Activated CD4-positive, alpha-beta T cell treated with anti-CD3 and anti-CD28 coated beads, Interleukin-2, amount 50 U/mL, for 4 hours (primary cell): Measurements from ENCODE around the gene CYP11A1.

Experiments
- DNase-seq, 2 experiments: peaks; one replicate each; pipeline ENCODE4 v3.0.0-alpha.2; 2020

Gene CYP11A1

GRCh38 chr15:74293021-74293810 is 74.2 kb downstream of the CYP11A1 start:
- no peak for DNase-seq

DNA sequence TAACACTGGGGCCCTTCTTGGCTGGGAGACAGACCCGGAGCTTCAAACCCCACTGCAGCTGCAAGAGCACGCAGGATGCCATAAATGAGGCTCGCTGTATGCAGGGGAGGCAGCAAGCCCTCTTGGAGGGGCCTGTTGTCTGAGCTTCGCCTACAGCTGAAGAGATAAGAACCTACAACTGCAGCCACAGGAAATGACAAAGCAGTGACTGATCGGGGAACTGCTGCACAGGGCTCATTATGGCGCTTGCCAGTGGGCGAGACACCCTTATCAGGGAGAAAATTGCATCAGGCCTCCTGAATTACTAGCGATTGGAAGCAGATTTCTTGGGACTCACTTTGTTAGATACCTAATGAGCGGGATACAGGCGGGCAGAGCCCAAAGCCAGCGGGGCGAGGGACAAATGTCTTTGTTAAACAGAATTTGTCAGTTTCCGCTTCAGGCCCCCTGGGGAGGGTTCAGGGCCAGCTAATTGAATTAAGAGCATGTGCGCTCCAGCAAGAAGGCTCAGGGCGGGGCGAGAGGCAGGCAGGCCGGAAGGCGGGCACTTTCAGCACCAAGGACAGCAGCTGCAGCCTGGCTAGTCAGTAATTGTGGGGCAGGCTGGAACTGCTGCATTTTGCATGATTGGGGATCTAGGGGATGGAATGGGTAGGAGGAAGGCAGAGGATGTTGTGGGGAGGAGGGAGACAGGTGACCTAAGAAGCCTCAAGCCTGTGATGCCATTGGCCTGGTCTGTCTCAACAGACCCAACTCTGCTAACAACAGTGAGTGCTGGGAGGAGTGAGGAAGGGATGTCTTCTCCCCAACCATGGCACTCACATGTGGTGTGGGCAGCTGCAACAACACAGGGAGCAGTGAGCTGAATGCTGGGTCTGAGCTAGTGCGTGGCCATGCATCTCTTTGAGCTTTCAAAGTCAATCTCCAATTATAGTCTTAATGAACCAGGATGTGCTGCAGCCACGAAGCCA is 76.1 kb downstream of the CYP11A1 start:
- peak; percentile 37 to 44 for DNase-seq

DNA sequence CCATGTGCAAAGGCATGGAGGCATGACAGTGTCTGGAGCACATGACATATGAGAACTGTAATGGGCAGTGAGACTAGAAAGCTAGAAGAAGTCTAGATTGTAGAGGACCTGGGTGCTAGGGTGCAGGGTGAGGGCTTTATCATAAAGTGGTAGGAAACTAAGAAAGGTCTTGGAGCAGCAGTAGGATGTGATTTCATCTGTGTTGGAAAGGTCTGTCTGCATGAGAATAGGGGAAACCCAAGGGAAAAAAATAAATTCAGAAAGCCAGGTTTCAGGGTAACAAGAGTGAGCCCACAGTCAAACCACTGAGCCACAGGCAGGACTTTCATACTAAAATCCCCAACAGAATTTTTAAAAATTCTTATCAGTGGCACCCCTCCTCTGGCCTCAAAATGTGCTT is 76.8 kb downstream of the CYP11A1 start:
- no peak for DNase-seq

- DNase-seq = no peak
Measured at GRCh38 chr15:74289671-74290070, 77.8 kb downstream of the CYP11A1 start.
